ENCODE data around the gene DPP6.

Gene DPP6

DNA sequence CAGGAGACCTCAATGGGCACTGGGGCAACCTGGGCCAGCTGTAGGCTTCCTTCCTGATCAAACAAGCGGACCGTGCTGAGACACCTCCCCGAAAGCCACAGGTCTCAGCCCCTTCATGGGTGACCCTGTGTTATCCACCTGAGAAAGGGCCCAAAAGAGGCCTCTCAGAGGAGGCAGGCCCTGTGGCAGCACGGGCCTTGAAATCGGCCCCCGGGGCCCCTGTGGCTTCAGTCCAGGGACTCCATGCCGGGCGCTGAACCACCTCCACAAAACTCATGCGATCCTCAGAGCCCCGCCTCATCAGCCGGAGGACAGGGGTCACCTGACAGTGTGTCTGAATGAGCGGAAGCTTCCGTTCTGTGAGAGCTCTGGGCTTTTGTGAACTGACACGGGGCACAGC is 643.6 kb downstream of the DPP6 start:
- TF ChIP-seq SUZ12 (IDR thresholded peaks at IDR 0.05): no peak
- POLR2A ChIA-PET: no interaction called here
- no peak for DNase-seq (ENCODE audit: extremely low spot score)
- CTCF ChIA-PET: no interaction called here

GRCh38 chr7:154696556-154696955 is 644.4 kb downstream of the DPP6 start:
- ChIA-PET CTCF (no interaction called here), POLR2A (no interaction called here)
- no peak for DNase-seq (ENCODE audit: extremely low spot score)
- TF ChIP-seq HDGF (IDR thresholded peaks at IDR 0.05; ENCODE audit: borderline replicate concordance): no peak
- TF ChIP-seq SP1 (IDR thresholded peaks at IDR 0.05): no peak
- no peak for TF ChIP-seq PKNOX1 (IDR thresholded peaks at IDR 0.05)
- TF ChIP-seq TARDBP (IDR thresholded peaks at IDR 0.05): no peak
- TF ChIP-seq FOXK2 (IDR thresholded peaks at IDR 0.05): no peak
- TF ChIP-seq ELF4 (IDR thresholded peaks at IDR 0.05): no peak
- TF ChIP-seq FOXM1 (IDR thresholded peaks at IDR 0.05; ENCODE audit: borderline replicate concordance): no peak
- TF ChIP-seq CTBP1 (IDR thresholded peaks at IDR 0.05; ENCODE audit: borderline replicate concordance): no peak
- TF ChIP-seq ARNT (IDR thresholded peaks at IDR 0.05): no peak
- TF ChIP-seq L3MBTL2 (conservative IDR thresholded peaks at IDR 0.05): no peak
- no peak for TF ChIP-seq BHLHE40 (IDR thresholded peaks at IDR 0.05; ENCODE audit: borderline replicate concordance)
- no peak for TF ChIP-seq SUZ12 (IDR thresholded peaks at IDR 0.05)
- no peak for TF ChIP-seq LEF1 (IDR thresholded peaks at IDR 0.05; ENCODE audit: borderline replicate concordance)

GRCh38 chr7:154698726-154699291 is 646.6 kb downstream of the DPP6 start:
- CTCF ChIA-PET: interaction anchor here (0.7 to 1.6 kb wide), 6 partner anchors 11 to 72 kb away, joined by 3 to 4 read pairs (median 3); no protein-coding TSS in a partner anchor
- POLR2A ChIA-PET: no interaction called here
- peak; percentile 78 for DNase-seq (ENCODE audit: extremely low spot score)

DNA sequence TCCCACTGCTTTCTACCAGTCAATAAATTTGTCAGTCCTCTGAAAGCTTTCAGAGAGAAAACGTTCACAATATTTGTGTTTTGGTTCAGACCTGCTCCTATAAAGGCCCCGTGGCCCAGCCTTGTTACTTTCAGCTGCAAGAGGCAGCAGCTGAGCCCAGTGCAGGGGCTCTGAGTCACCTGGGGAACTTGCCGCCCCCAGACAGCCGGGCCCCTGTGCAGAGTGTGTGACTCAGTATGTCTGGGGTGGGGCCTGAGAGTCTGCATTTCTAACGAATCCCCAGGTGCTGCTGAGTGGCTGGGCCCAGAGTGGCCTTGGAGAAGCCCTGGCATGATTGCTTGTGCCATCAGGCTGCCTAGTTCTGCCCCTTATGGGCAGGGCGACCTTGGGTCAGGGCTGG is 647.2 kb downstream of the DPP6 start:
- no peak for DNase-seq (ENCODE audit: extremely low spot score)
- TF ChIP-seq ELF4 (IDR thresholded peaks at IDR 0.05) (no peak), NFRKB (IDR thresholded peaks at IDR 0.05) (no peak), ARNT (IDR thresholded peaks at IDR 0.05) (no peak), SUZ12 (IDR thresholded peaks at IDR 0.05) (no peak), FOXA1 (IDR thresholded peaks at IDR 0.05) (no peak), TARDBP (IDR thresholded peaks at IDR 0.05) (no peak), PKNOX1 (IDR thresholded peaks at IDR 0.05) (no peak)
- ChIA-PET CTCF (interaction anchor here (1.6 kb wide), 1 partner anchor 73 kb away, joined by 3 read pairs; no protein-coding TSS in a partner anchor), POLR2A (no interaction called here)

More at GRCh38 chr7:154698726-154699291, 646.6 kb downstream of the DPP6 start:
- TF ChIP-seq FOXA1 (IDR thresholded peaks at IDR 0.05) (no peak), FOXM1 (IDR thresholded peaks at IDR 0.05; ENCODE audit: borderline replicate concordance) (no peak), ELF4 (IDR thresholded peaks at IDR 0.05) (no peak), FOXK2 (IDR thresholded peaks at IDR 0.05) (no peak), LEF1 (IDR thresholded peaks at IDR 0.05; ENCODE audit: borderline replicate concordance) (no peak), TARDBP (IDR thresholded peaks at IDR 0.05) (no peak), SP1 (IDR thresholded peaks at IDR 0.05) (no peak), PKNOX1 (IDR thresholded peaks at IDR 0.05) (no peak), SUZ12 (IDR thresholded peaks at IDR 0.05) (no peak), ARNT (IDR thresholded peaks at IDR 0.05) (no peak), HDGF (IDR thresholded peaks at IDR 0.05; ENCODE audit: borderline replicate concordance) (no peak), ZNF384 (IDR thresholded peaks at IDR 0.05) (no peak), L3MBTL2 (conservative IDR thresholded peaks at IDR 0.05) (no peak), BHLHE40 (IDR thresholded peaks at IDR 0.05; ENCODE audit: borderline replicate concordance) (no peak), NFRKB (IDR thresholded peaks at IDR 0.05) (no peak), CTBP1 (IDR thresholded peaks at IDR 0.05; ENCODE audit: borderline replicate concordance) (no peak)

- POLR2A ChIA-PET: no interaction called here
- DNase-seq (ENCODE audit: extremely low spot score): no peak
- TF ChIP-seq SUZ12 (IDR thresholded peaks at IDR 0.05) (no peak), ZNF384 (IDR thresholded peaks at IDR 0.05) (no peak), BHLHE40 (IDR thresholded peaks at IDR 0.05; ENCODE audit: borderline replicate concordance) (no peak)
- CTCF ChIA-PET: no interaction called here
These were observed 657.8 kb downstream of the DPP6 start for GRCh38 chr7:154709840-154710520.

DNA sequence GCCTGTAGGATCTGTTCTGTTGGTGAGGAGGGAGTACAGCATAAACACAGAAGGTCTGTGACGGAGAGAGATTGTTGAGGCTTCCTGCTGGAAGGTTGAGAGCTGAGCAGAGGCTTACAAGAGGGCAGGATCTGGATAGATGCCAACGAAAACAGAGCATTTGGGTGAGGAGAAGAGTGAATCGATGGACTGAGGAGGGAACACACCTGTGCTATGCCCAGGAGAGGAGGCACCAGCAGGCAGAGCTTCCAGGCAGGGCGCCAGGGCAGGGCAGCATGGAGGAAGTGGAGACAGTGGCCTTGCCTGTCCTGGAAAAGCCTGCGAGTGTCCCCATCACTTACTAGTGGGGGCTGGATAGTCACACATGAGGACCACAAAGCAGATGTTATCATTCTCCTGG is 667.8 kb downstream of the DPP6 start:
- no peak for DNase-seq (ENCODE audit: extremely low spot score)
- TF ChIP-seq FOXM1 (IDR thresholded peaks at IDR 0.05; ENCODE audit: borderline replicate concordance) (no peak), HDGF (IDR thresholded peaks at IDR 0.05; ENCODE audit: borderline replicate concordance) (no peak), CTBP1 (IDR thresholded peaks at IDR 0.05; ENCODE audit: borderline replicate concordance) (no peak), ARNT (IDR thresholded peaks at IDR 0.05) (no peak), SP1 (IDR thresholded peaks at IDR 0.05) (no peak), ZNF384 (IDR thresholded peaks at IDR 0.05) (no peak)
- ChIA-PET CTCF (no interaction called here), POLR2A (no interaction called here)

GRCh38 chr7:154721086-154721485 is 668.9 kb downstream of the DPP6 start:
- DNase-seq (ENCODE audit: extremely low spot score): no peak
- TF ChIP-seq LEF1 (IDR thresholded peaks at IDR 0.05; ENCODE audit: borderline replicate concordance): no peak
- no peak for TF ChIP-seq L3MBTL2 (conservative IDR thresholded peaks at IDR 0.05)
- TF ChIP-seq NFRKB (IDR thresholded peaks at IDR 0.05): no peak
- CTCF ChIA-PET: no interaction called here
- POLR2A ChIA-PET: no interaction called here

Measured in HEK293T (cell line).